ENCODE measurements around the gene OPCML.

DNA sequence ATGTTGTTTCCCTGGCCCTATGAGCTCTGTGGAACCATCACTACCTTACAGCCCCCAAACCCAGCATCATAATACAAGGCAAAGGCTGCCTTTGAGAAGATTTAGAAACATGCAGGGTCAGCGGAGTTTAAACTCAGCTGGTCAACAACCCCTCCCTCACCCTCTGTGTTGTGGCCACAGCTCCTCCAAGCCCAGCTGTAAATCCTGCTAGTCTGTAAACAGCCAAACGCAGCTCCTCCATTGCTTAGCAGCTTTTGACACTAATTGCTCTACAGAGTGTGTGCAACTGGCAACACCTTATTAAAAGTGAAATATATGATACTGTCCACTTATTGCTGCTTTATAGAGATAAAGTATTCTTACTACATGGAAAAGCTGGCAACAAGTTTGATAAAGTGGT is 29.1 kb downstream of the OPCML start:
- TF ChIP-seq, protein P1, sequence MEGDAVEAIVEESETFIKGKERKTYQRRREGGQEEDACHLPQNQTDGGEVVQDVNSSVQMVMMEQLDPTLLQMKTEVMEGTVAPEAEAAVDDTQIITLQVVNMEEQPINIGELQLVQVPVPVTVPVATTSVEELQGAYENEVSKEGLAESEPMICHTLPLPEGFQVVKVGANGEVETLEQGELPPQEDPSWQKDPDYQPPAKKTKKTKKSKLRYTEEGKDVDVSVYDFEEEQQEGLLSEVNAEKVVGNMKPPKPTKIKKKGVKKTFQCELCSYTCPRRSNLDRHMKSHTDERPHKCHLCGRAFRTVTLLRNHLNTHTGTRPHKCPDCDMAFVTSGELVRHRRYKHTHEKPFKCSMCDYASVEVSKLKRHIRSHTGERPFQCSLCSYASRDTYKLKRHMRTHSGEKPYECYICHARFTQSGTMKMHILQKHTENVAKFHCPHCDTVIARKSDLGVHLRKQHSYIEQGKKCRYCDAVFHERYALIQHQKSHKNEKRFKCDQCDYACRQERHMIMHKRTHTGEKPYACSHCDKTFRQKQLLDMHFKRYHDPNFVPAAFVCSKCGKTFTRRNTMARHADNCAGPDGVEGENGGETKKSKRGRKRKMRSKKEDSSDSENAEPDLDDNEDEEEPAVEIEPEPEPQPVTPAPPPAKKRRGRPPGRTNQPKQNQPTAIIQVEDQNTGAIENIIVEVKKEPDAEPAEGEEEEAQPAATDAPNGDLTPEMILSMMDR (conservative IDR thresholded peaks at IDR 0.05 in 1 of 2, IDR thresholded peaks at IDR 0.05 in 1 of 2; ENCODE audit: extremely low read depth in 1 of 2, insufficient read depth in 1 of 2, low read depth in 1 of 2, low read length in 2 of 2), result no peak
- no peak for TF ChIP-seq EZH2 (IDR thresholded peaks at IDR 0.05; ENCODE audit: borderline replicate concordance, low read length)

Measured in mammary epithelial cell (primary cell).